ENCODE data around the gene MADCAM1.

The MADCAM1 gene

DNA sequence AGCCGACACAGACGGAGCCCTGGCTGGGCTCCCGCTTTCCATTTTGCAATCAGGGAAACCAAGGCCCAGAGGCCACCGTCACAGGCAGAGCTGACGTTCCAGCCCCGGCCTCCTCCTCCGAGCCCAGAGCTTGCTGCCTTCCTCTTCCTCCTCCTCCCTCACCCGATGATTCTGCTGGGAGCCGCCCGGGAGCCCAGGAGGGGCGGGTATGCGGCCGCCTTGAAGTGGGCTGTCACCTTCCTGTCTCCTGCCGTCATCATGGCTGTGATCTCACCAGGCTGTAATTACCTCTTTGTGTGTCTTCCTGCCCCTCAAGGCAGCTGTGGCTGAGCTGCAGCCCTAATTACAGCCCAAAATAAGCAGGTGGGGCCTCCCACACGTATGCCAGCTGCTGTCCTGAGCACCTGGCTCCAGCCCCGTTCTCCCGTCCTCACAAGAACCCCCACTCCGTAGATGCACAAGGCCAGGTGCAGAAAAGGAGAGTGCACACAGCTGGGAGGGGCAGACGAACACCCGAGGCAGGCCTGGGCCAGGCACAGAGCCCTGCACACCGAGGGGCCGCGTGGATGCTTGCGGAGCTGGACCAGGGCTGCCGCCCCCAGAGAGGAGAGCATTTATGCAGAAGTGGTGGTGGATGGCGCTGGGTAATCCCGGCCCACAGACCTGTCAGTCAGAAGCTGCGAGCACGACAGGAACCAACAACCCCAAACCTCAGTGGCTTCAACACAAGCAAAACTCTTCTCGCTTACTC is 15.0 kb downstream of the MADCAM1 start:
- DNase-seq, result peak; percentile 66

DNA sequence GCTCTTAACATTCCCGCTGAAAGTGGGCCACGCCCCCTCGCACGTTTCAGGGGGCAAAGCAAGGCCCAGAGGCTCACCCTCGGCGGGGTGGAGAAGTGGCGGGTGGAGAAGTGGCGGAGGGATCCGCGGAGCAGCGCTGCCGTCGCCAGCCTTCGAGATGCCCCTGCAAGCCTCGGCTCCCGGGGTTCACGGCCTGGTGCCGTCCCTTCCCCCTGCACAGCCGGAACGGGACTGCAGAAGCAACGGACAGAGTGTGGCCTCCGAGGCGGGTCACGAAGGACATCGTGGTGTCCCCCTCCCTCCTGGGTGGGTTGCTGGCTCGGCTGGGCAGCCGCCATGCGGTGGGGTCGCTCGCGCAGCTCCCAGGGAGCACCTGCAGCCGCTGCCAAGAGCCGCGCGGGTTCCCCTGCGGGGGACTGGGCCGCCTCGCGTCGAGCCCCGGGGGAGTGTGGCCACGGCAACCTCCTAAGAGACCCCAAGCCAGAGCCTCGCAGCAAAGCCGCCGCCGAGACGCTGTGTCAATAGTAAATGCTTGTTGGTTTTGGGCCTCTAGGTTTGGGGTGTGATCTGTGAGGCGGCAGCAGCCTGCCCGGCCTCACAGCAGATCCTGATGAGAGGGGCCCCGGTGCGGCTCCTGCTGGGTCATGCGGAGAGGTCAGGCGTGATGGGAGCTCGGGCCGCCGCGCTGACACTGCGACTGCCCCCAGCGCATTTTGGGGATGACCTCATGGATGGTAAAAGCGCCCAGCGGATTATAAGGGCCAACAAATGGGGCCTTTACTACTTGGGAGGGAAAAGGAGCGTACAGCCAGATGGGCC is 16.5 kb downstream of the MADCAM1 start:
- no peak for DNase-seq

DNA sequence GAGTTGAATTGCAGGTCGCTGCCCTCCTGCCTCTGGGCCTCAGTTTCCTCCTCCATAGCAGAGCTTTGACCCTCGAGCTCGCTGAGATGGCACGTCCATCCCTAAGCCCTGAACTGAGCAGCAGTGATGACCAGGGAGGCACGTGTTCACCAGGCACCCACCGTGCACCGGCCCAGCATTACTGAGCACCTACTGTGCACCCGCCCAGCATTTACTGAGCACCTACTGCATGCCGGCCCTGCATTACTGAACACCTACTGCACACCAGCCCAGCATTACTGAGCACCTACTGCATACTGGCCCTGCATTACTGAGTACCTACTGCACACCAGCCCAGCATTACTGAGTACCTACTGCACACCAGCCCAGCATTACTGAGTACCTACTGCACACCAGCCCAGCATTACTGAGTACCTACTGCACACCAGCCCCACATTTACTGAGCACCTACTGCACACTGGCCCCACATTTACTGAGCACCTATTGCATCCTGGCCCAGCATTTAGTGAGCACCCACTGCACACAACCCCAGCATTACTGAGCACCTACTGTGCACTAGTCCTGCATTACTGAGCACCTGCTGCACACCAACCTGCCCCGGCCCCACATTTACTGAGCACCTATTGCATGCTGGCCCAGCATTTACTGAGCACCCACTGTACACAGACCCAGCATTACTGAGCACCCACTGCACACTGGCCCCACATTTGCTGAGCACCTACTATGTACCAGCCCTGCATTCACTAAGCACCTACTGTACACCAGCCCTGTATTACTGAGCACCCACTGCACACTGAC is 17.3 kb downstream of the MADCAM1 start:
- DNase-seq, result no peak

DNA sequence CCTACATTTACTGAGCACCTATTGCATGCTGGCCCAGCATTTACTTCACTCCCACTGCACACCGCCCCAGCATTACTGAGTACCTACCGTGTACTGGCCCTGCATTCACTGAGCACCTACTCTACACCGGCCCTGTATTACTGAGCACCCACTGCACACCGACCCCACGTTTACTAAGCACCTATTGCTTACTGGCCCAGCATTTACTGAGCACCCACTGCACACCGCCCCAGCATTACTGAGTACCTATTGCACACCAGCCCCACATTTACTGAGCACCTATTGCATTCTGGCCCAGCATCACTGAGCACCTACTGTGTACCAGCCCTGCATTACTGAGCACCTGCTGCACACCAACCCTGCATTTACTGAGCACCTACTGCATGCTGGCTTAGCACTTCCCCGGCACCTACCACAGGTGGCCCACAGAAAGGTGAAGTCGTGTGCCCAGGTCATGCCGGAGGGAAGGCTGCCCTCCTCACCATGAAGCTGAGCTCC is 17.9 kb downstream of the MADCAM1 start:
- no peak for DNase-seq

DNA sequence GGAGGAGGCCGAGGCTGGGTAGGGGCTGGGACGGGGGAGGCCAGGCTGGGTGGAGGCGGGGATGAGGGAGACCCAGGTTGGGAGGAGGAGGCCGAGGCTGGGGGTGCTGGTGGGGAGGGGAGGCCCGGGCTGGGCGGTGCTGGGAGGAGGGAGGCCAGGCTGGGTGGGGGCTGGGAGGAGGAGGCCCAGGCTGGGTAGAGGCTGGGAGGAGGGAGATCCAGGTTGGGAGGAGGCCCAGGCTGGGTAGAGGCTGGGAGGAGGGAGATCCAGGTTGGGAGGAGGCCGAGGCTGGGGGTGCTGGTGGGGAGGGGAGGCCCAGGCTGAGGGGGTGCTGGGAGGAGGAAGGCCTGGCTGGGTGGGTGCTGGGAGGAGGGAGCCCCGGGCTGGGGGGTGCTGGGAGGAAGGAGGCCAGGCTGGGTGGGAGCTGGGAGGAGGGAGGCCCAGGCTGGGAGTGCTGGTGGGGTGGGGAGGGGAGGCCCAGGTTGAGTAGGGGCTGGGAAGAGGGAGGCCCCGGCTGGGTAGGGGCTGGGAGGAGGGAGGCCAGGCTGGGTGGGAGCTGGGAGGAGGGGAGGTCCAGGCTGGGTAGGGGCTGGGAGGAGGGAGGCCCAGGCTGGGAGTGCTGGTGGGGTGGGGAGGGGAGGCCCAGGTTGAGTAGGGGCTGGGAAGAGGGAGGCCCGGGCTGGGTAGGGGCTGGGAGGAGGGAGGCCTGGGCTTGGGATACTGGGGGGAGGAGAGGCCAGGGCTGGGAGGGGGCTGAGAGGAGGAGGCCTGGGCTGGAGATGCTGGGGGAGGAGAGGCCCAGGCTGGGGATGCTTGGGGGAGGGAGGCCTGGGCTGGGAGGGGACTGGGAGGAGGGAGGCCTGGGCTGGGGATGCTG is 21.7 kb downstream of the MADCAM1 start:
- DNase-seq, result no peak

DNA sequence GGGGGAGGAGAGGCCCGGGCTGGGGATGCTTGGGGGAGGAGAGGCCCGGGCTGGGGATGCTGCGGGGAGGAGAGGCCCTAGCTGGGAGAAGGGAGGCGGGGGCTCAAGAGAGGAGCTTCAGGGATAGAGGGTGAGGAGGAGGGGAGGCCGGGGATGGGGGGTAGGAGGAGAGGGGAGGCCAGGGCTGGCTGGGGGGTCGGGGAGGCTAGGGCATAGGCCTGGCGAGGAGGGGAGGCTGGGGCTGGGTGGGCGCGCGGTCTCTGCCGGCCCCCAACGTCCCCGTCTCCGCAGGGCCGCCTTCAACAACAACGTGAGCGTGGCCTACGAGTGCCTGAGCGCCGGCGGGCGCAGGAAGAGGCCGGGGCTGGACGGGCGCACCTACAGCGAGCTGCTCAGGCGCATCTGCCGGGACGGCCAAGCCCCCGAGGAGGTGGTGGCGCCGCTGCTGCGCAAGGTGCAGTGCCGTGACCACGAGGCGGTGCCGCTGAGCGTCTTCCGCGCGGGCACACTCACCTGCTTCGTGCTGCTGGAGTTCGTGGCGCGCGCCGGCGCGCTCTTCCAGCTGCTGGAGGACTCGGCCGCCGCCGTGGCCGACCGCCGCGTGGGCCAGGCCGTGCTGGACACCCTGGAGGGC is 22.4 kb downstream of the MADCAM1 start:
- no peak for DNase-seq

DNA sequence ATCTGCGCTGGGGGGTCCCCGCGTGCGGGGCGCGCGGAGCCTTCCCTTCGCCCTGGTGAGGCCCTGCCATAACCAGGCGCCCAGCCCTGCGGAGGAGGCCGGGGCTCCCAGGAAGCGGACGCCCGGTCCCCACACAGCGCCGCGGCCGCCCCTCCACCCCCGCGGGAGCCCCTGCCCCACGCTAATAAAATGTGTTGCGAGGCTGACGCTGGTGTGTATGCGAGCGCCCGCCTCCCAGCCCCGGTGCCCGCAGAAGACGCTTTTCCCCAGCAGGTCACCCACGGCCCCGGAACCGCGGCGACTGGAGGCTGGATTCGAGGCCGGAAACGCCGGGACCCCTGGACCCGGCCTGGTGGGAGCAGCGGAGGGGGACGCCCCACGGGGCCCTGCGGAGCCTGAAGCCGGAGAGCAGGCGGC is 23.2 kb downstream of the MADCAM1 start:
- no peak for DNase-seq

DNA sequence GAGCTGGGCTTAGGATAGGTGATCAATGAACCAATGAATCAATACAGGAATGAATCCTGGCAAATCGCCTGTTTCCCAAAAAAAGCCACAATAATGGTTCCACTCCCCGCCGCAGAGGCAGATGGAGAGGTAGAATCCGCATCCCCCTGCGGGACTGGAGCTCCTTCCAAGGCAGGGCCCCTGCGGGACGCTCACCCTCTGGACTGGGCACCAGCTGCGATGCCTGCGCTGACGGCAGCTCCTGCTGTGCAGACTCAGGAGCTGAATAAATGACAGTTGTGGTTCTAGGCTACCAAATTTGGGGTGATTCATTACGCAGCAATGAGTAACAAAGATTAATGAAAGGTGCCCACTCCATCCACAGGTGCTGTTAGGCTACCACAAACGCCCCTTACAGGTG is 26.4 kb downstream of the MADCAM1 start:
- DNase-seq, result no peak

DNA sequence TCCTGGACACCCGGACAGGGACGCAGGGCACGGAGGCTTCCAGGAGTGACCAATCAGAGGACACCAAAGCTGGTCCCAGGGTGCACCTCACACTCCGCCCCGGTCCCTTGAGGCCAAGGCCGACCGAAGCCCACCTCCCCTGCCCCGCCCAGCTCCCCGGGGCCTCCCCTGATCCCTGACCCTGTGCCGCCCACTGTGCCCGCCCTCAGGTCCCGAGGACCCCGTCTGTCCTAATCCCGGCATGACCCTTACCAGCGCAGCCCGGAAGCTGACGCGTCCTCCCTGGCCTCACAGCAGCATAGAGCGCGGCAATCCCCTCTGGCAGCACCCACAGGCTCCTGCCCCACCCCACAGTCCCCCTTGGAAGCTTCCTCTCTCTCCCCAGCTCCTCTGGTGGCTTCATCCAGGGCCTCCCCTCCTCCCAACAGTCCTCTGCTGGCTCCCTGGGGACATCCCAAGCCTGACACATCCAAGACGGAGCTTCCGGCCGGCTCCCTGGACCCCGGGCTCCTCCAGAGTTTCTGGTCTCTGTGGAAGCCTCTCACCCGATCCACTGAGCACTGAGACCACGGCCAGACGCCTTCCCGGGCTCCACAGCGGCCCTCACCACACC is 27.9 kb downstream of the MADCAM1 start:
- DNase-seq, result no peak

DNA sequence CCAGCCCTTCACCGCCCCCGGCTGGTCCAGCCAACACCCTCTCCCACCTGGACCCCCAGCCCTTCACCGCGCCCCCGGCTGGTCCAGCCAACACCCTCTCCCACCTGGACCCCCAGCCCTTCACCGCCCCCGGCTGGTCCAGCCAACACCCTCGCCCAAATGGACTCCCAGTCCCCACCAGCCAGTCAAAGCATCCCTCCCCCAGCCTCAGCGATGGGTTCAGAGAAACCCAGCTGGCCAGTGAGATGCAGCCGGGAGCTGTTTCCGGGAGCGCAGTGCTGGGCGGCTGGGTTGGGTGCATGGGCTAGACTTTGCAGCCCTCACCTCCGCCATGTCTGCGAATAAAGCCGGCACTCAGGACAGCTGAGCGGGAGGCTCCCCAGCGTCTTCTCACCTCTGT is 28.7 kb downstream of the MADCAM1 start:
- DNase-seq, result no peak

DNA sequence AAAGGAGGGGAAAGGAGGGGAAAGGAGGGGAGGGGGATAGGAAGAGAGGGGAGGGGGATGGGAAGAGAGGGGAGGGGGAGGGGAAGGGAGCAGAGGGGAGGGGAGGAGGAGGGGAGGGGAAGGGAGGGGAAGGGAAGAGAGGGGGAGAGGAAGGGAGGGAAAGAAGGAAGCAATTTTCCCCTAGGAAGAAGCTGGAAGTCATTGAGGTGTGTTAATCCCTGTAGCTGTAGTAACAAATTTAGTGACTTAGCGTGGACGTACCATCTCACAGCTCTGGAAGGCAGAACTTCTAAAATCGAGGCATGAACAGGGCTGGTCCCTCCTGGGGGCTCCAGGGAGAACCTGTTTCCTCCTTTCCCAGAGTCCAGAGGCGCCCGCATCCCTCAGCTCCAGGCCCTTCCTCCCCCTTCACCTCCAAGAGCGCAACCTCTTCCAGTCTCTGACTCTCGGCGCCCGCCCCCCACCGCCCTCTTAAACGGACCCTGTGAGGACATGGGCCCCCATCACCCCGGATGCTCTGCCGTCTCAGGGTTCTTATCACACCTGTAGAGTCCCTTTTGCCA is 29.7 kb downstream of the MADCAM1 start:
- no peak for DNase-seq

DNA sequence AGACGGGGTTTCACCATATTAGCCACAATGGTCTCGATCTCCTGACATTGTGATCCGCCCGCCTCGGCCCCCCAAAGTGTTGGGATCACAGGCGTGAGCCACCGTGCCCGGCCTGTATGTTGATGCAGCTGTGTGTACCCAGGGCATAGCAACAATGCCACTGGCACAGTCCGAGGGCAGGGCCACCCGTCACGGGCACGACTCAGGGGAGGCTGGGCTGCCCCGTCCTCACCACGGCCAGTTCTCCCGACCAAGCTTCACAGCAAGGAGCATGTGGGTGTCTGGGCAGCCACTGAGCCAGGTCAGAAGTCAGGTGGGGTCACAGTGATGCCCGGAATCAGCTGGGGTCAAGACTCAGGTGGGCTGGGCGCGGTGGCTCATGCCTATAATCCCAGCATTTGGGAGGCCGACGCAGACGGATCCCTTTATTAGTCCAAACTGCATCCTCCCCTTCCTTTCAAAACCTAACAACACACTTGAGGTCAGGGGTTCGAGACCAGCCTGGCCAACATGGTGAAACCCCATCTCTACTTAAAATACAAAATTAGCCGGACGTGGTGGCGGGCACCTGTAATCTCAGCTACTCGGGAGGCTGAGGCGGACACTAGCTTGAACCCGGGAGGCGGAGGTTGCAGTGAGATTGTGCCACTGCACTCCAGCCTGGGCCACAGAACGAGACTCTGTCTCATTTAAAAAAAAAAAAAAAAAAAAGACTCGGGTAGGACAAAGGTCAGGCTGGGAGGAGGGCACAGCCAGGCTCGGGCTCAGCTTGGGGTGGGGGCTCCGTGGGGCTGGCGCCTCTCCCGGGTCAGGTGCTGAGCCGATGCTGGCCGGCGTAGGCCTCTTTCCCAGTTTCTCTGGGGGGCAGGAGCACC is 34.1 kb downstream of the MADCAM1 start:
- no peak for DNase-seq

DNA sequence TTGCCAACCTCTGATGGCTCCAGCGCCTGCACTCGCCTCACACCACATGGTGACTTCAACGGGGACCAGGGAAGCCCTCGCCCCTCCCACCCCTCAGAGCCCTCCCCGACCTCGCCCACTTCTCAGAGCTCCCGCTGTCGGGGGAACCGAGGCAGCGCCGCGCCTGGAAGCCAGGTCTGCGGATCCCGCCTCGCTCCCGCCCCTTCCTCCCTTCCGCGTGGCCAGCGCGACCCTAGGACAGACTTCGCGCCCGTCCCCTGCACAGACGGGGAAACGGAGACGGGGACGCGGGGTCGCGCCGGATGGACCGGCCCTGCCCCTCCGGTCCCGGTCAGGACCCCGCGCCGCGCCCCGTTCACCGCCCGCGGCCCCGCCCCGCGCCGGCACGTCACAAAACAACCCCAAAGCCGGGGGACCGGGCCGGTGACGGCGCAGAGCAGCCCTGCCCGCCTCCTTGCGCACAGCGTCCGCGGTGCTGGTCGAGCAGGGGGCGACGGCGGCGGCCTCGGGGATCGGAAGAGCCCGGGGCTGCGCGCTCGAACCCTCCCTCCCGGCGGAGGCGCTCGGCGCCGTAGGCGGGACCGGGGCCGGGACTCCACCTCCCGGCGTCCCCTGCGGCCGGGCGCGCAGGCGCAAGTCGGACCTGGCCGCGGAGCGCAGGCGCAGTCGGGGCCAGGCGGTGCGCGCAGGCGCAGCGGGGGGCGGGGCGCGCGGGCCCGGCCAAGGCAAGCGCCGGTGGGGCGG is 34.9 kb downstream of the MADCAM1 start:
- DNase-seq, result peak; percentile 73

DNA sequence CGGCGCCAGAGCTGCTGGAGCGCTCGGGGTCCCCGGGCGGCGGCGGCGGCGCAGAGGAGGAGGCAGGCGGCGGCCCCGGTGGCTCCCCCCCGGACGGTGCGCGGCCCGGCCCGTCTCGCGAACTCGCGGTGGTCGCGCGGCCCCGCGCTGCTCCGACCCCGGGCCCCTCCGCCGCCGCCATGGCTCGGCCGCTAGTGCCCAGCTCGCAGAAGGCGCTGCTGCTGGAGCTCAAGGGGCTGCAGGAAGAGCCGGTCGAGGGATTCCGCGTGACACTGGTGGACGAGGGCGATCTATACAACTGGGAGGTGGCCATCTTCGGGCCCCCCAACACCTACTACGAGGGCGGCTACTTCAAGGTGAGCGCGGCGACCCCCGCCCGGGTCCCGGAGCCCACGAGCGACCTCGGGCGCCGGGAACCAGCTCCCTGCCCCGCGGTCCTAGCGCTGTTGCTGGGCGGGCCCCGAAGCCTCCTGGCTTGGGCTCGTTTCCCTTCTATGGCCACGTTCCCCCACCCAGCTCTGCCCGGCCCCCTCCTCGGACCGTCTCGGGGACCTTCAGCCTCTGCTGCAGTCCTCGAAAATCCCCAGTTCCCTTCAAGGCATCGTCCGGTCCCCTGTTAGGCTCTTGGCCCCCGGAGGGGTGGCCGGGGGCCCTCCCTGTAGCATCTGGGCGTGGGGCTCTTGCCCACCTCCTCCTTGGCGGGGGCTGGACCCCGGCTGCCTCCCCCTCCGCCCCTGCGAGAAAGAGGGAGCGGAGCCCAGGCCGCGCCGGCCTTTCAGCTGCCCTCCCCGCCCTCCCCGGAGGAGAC is 35.7 kb downstream of the MADCAM1 start, which contains the start of gene CDC34:
Gene CDC34, plus strand, starts transcription at position 8 of the 808 bp plus-strand sequence. Its CDS starts 172 bp downstream, at position 180.
- no peak for DNase-seq

DNA sequence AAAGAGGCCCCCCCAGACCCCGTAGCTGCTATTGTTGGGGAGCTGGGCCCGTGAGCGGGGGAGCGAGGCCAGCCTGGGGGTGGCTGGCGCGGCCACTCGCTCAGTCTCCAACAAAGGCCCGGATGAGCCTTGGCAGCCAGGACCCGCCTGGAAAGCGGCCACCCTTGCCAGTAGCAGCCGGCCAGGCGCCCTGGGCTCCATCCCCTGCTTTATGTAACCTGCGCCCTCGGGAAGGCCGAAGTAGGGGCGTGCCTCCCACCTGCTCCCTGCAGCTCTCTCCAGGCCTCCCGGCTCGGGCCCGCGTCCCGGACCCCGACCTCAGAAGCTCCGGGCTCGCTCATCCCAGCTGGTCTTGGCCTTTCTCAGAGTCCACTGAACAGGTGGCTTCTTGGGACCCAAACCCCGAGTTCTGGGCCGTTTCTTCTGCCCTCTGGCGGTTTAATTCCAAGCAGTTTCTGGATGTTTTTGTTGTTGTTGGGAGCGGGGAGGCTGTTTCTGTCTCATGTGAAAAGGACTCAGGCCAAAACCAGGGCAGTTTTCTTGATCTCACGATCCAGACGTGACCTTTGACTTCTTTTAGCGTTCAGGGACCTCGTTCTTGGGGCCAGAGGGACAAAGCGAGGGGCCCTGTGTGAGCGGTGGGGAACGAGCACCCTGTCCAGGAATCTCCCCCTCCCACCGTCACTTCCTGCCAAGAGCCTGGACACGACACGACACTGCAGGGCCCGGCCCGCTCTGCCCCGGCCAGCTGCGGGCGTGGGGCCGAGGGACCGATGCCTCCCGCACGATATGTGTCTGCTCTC is 36.5 kb downstream of the MADCAM1 start:
- peak; percentile 46 for DNase-seq

DNA sequence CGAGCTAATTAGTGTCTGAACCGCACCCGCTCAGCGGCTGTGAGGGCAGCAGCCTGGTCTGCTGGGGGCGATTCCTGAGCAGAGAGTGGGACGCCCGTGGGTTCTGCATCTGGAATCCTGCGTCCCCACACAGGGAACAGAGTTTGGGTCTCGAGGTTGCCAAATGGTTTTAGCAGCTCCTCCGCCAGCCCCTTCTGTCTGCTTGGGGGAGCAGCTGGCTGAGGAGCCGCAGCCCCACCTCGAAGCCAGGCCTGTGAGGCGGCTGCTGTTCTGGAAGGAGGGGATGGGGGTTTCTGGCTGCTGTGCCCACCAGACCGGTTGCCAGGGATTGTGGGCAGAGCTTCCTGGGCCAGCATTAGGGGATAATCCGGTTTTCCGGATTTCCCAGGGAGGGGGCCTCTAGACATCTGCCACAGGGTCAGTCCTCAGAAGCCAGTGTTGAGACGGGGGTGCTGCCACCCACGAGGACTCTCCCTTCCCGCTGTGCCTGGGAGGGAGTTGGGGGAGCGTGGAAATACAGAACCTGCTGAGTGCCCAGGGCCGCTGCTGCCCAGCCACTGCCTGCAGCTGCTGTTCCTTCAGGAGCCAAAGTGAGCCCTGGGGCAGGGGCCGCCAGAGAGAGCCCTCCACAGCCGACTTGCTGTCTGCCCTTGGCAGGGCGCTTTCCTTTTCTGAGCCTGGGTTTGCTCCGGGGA is 37.2 kb downstream of the MADCAM1 start:
- no peak for DNase-seq

DNA sequence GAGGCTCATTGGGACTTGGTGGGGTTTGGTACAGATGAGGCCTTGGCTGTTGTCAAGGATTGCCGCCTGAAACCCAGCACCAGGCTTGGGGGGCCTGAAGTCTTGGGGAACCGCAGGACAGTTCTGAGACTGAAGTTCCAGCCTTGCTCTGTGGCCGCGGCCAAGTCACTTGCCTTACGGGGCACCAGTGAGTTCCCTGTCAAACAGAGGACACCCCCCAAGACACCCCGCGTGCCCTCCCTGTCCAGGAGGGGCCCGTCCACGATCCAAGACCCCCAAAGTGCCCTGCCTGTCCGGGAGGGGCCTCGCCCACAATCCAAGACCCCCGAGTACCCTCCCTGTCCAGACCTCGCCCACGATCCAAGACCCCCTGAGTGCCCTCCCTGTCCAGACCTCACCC is 37.8 kb downstream of the MADCAM1 start:
- no peak for DNase-seq

Measured in MV-4-11 (cell line).